ENCODE data around the gene CST3.

CST3 gene

DNA sequence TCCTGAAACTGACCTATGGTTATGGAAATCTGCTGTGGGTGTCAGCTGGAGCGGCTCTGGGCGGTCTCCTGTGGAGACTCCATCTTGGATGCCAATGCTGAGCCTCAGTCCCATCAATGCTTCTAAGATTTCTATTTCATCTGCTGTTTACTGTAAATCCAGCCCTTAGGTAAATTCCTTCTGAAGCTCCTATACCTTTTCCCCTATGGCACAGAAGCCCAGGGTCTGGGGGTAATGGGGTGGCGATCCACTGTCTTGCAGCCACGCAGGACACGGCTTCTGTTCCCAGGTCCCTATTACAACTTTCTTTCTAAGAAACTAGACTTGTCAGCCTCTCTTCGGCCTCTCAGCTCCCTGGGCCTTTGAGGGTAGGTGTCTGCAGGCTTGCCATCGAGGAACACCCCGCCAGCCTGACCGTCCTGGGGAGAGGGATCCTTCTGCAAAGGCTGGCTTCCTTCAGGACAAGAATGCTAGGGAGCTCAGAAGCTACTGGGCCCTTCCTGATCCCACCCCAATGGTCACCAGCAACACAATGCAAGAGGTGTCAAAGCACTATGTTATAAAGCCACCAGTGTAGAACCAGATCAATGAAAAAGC lies 6.4 kb downstream of the CST3 start:
- H3K27ac ChIP-seq (ENCODE audit: extremely low read depth, low read depth, low read length), result no peak overlapping the region
- no peak overlapping the region for H3K4me3 ChIP-seq (ENCODE audit: low read depth, low read length)
- no peaks in the 10 kb centered on the region for H3K4me1 ChIP-seq (ENCODE audit: control insufficient read depth, insufficient read depth, low read length)
- no peaks in the 10 kb centered on the region for H3K9me3 ChIP-seq (ENCODE audit: control insufficient read depth, insufficient read depth, low read depth, low read length)
- TF ChIP-seq ZIC2 (tag by site-specific recombination; IDR thresholded peaks at IDR 0.05) (no peak), ZNF19 (tag by site-specific recombination; IDR thresholded peaks at IDR 0.05; ENCODE audit: low read depth) (no peak), ZNF302 (tag by site-specific recombination; IDR thresholded peaks at IDR 0.05; ENCODE audit: low read depth) (no peak), ZNF830 (tag by site-specific recombination; IDR thresholded peaks at IDR 0.05; ENCODE audit: low read depth) (no peak), ZNF747 (tag by site-specific recombination; IDR thresholded peaks at IDR 0.05) (no peak), ZFP37 (tag by site-specific recombination; IDR thresholded peaks at IDR 0.05) (no peak), ZBTB7A (tag by site-specific recombination; IDR thresholded peaks at IDR 0.05; ENCODE audit: low read depth) (no peak), ZNF561 (tag by site-specific recombination; IDR thresholded peaks at IDR 0.05; ENCODE audit: borderline replicate concordance) (no peak), ZNF175 (tag by site-specific recombination; IDR thresholded peaks at IDR 0.05) (no peak), ZNF654 (tag by site-specific recombination; IDR thresholded peaks at IDR 0.05; ENCODE audit: low read depth) (no peak)
- TF ChIP-seq, protein P1, sequence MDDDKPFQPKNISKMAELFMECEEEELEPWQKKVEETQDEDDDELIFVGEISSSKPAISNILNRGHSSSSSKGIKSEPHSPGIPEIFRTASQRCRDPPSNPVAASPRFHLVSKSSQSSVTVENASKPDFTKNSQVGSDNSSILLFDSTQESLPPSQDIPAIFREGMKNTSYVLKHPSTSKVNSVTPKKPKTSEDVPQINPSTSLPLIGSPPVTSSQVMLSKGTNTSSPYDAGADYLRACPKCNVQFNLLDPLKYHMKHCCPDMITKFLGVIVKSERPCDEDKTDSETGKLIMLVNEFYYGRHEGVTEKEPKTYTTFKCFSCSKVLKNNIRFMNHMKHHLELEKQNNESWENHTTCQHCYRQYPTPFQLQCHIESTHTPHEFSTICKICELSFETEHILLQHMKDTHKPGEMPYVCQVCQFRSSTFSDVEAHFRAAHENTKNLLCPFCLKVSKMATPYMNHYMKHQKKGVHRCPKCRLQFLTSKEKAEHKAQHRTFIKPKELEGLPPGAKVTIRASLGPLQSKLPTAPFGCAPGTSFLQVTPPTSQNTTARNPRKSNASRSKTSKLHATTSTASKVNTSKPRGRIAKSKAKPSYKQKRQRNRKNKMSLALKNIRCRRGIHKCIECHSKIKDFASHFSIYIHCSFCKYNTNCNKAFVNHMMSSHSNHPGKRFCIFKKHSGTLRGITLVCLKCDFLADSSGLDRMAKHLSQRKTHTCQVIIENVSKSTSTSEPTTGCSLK (tag by site-specific recombination; IDR thresholded peaks at IDR 0.05), result no peak
- TF ChIP-seq, protein P2, sequence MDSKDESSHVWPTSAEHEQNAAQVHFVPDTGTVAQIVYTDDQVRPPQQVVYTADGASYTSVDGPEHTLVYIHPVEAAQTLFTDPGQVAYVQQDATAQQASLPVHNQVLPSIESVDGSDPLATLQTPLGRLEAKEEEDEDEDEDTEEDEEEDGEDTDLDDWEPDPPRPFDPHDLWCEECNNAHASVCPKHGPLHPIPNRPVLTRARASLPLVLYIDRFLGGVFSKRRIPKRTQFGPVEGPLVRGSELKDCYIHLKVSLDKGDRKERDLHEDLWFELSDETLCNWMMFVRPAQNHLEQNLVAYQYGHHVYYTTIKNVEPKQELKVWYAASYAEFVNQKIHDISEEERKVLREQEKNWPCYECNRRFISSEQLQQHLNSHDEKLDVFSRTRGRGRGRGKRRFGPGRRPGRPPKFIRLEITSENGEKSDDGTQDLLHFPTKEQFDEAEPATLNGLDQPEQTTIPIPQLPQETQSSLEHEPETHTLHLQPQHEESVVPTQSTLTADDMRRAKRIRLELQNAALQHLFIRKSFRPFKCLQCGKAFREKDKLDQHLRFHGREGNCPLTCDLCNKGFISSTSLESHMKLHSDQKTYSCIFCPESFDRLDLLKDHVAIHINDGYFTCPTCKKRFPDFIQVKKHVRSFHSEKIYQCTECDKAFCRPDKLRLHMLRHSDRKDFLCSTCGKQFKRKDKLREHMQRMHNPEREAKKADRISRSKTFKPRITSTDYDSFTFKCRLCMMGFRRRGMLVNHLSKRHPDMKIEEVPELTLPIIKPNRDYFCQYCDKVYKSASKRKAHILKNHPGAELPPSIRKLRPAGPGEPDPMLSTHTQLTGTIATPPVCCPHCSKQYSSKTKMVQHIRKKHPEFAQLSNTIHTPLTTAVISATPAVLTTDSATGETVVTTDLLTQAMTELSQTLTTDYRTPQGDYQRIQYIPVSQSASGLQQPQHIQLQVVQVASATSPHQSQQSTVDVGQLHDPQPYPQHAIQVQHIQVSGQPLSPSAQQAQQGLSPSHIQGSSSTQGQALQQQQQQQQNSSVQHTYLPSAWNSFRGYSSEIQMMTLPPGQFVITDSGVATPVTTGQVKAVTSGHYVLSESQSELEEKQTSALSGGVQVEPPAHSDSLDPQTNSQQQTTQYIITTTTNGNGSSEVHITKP (tag by site-specific recombination; IDR thresholded peaks at IDR 0.05), result no peak
- TF ChIP-seq, protein P3, sequence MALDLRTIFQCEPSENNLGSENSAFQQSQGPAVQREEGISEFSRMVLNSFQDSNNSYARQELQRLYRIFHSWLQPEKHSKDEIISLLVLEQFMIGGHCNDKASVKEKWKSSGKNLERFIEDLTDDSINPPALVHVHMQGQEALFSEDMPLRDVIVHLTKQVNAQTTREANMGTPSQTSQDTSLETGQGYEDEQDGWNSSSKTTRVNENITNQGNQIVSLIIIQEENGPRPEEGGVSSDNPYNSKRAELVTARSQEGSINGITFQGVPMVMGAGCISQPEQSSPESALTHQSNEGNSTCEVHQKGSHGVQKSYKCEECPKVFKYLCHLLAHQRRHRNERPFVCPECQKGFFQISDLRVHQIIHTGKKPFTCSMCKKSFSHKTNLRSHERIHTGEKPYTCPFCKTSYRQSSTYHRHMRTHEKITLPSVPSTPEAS (tag by site-specific recombination; IDR thresholded peaks at IDR 0.05), result no peak
- TF ChIP-seq, protein P4, sequence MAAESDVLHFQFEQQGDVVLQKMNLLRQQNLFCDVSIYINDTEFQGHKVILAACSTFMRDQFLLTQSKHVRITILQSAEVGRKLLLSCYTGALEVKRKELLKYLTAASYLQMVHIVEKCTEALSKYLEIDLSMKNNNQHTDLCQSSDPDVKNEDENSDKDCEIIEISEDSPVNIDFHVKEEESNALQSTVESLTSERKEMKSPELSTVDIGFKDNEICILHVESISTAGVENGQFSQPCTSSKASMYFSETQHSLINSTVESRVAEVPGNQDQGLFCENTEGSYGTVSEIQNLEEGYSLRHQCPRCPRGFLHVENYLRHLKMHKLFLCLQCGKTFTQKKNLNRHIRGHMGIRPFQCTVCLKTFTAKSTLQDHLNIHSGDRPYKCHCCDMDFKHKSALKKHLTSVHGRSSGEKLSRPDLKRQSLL (tag by site-specific recombination; IDR thresholded peaks at IDR 0.05), result no peak
- CTCF ChIA-PET, result no interaction called here
- peaks cover 0 to 35% of the 10 kb centered on the region in 2 experiments; a peak in 1 of 3 replicates for H3K36me3 ChIP-seq (ENCODE audit: control insufficient read depth in 2 of 2, insufficient read depth in 1 of 2, low read length in 2 of 2)
- POLR2A ChIA-PET, result no interaction called here

DNA sequence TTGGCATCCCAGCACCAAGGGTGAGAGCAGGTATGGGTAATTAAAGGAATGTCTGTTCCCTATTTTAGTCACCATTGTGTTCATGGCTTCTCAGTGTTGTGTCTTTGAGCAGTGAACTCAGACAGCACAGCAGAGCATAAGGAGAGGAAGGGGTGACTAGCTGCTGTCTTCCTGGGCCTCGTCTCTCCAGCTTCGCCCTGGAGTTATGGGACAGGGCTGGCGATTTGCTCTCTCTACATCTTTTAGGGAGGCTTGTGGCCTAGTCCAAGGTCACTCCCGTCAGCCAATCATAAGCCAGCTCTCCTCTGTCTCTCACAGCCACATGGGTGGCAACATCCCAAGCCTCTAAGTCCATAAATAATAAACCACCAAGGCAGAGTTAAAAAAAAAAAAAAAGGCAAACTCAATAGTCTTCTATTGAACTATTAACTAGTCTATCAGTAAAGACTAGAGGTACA lies 7.3 kb downstream of the CST3 start:
- H3K4me3 ChIP-seq (ENCODE audit: low read depth, low read length), result no peak overlapping the region
- H3K36me3 ChIP-seq (ENCODE audit: control insufficient read depth in 2 of 2, insufficient read depth in 1 of 2, low read length in 2 of 2), result peaks cover 0 to 33% of the 10 kb centered on the region in 2 experiments; a peak in 1 of 3 replicates
- no peak overlapping the region for H3K27ac ChIP-seq (ENCODE audit: extremely low read depth, low read depth, low read length)
- POLR2A ChIA-PET, result no interaction called here
- H3K9me3 ChIP-seq (ENCODE audit: control insufficient read depth, insufficient read depth, low read depth, low read length), result no peaks in the 10 kb centered on the region
- CTCF ChIA-PET, result interaction anchor here (0.6 kb wide), 1 partner anchor 168 kb away, joined by 3 read pairs; no protein-coding TSS in a partner anchor
- H3K4me1 ChIP-seq (ENCODE audit: control insufficient read depth, insufficient read depth, low read length), result no peaks in the 10 kb centered on the region
- TF ChIP-seq, protein P5, sequence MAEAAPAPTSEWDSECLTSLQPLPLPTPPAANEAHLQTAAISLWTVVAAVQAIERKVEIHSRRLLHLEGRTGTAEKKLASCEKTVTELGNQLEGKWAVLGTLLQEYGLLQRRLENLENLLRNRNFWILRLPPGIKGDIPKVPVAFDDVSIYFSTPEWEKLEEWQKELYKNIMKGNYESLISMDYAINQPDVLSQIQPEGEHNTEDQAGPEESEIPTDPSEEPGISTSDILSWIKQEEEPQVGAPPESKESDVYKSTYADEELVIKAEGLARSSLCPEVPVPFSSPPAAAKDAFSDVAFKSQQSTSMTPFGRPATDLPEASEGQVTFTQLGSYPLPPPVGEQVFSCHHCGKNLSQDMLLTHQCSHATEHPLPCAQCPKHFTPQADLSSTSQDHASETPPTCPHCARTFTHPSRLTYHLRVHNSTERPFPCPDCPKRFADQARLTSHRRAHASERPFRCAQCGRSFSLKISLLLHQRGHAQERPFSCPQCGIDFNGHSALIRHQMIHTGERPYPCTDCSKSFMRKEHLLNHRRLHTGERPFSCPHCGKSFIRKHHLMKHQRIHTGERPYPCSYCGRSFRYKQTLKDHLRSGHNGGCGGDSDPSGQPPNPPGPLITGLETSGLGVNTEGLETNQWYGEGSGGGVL (tag by site-specific recombination; IDR thresholded peaks at IDR 0.05), result no peak
- TF ChIP-seq ZNF670 (tag by site-specific recombination; IDR thresholded peaks at IDR 0.05; ENCODE audit: low read depth) (no peak), ZBTB21 (tag by site-specific recombination; IDR thresholded peaks at IDR 0.05) (no peak), EGR2 (tag by site-specific recombination; IDR thresholded peaks at IDR 0.05; ENCODE audit: low read depth) (no peak)
